ENCODE results near the gene NTRK3.

DNA sequence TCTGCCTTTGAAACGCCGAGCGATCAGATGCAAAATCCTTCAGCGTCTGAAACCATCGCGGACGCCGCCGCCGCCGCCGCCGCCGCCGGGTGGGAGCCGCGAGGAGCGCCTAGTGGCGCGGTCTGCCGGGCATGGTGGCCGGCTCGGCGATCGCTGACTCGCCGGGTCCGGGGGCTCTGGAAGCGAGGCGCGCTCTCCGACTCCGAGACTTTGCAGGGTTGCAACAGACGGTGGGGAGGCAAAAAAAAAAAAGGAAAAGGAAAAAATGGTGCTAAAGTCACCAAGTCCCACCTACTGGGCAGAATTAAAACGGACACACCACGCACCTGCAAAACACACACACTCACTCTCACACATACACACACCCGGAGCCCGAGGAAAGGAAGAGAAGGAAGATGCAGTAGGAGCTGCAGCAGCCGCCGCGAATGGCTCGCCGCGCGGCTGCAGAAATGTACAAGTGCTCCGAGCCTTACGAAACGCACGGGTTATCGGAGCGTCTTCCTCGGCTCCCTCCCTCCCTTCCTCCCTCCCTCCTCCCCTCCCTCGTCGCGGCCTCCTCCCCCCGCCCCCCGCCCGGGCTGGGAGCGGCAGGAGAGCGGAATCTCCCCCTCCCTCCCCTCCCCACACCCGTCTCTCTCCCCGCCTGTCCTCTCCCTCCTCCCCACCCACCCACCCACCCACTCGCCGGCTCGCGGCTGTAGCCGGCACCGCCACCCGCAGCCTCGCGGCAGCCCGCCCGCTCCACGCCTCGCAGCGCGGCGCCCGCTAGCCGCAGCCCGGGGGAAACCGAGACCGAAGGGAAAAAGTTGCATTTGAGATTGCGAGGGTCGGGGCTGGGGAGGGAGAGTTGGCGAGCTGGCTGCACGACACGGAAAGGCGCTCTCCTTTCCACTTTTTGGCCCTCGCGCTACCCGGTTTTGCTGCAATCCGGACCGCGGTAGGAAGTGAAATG is at the start of gene NTRK3:
- TF ChIP-seq, protein P1, sequence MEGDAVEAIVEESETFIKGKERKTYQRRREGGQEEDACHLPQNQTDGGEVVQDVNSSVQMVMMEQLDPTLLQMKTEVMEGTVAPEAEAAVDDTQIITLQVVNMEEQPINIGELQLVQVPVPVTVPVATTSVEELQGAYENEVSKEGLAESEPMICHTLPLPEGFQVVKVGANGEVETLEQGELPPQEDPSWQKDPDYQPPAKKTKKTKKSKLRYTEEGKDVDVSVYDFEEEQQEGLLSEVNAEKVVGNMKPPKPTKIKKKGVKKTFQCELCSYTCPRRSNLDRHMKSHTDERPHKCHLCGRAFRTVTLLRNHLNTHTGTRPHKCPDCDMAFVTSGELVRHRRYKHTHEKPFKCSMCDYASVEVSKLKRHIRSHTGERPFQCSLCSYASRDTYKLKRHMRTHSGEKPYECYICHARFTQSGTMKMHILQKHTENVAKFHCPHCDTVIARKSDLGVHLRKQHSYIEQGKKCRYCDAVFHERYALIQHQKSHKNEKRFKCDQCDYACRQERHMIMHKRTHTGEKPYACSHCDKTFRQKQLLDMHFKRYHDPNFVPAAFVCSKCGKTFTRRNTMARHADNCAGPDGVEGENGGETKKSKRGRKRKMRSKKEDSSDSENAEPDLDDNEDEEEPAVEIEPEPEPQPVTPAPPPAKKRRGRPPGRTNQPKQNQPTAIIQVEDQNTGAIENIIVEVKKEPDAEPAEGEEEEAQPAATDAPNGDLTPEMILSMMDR (IDR thresholded peaks at IDR 0.05; ENCODE audit: insufficient read depth, low read length), result no peak
- no peak for TF ChIP-seq POLR2AphosphoS5 (IDR thresholded peaks at IDR 0.05; ENCODE audit: low read depth)
- TF ChIP-seq, protein P2, sequence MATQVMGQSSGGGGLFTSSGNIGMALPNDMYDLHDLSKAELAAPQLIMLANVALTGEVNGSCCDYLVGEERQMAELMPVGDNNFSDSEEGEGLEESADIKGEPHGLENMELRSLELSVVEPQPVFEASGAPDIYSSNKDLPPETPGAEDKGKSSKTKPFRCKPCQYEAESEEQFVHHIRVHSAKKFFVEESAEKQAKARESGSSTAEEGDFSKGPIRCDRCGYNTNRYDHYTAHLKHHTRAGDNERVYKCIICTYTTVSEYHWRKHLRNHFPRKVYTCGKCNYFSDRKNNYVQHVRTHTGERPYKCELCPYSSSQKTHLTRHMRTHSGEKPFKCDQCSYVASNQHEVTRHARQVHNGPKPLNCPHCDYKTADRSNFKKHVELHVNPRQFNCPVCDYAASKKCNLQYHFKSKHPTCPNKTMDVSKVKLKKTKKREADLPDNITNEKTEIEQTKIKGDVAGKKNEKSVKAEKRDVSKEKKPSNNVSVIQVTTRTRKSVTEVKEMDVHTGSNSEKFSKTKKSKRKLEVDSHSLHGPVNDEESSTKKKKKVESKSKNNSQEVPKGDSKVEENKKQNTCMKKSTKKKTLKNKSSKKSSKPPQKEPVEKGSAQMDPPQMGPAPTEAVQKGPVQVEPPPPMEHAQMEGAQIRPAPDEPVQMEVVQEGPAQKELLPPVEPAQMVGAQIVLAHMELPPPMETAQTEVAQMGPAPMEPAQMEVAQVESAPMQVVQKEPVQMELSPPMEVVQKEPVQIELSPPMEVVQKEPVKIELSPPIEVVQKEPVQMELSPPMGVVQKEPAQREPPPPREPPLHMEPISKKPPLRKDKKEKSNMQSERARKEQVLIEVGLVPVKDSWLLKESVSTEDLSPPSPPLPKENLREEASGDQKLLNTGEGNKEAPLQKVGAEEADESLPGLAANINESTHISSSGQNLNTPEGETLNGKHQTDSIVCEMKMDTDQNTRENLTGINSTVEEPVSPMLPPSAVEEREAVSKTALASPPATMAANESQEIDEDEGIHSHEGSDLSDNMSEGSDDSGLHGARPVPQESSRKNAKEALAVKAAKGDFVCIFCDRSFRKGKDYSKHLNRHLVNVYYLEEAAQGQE (IDR thresholded peaks at IDR 0.05; ENCODE audit: insufficient replicate concordance, low read depth), result no peak
- no peak for TF ChIP-seq GABPA (IDR thresholded peaks at IDR 0.05; ENCODE audit: low read depth)
- no peak for TF ChIP-seq SPI1 (IDR thresholded peaks at IDR 0.05; ENCODE audit: borderline replicate concordance, low read depth)
